A673 (cell line): ENCODE data around the gene ZBTB47. TPM values are rescaled to one million over a fixed set of nuclear protein-coding genes. Genes with fewer than 3 reads are reported as not detected.

ENCODE experiments used
- BruUV-seq: library from RNA; stranded (reverse); fragments of 400-500 nt; replicated peaks from 2 replicates; lab custom pipeline; 2021; lab: Mats Ljungman, UMichigan
- CTCF ChIA-PET: fragments of 300-600 bp; sonication (Branson Sonifier 250); formaldehyde crosslinking; loops from one replicate; lab custom pipeline; 2022; ENCODE audit warnings: antibody characterized with exemption; lab: Charles Lee
- POLR2A ChIA-PET: fragments of 300-600 bp; sonication (Branson Sonifier 250); formaldehyde crosslinking; loops from one replicate; lab custom pipeline; 2022; ENCODE audit warnings: antibody characterized with exemption; ENCODE audit not compliant: low non-redundant PET; lab: Charles Lee
- DNase-seq: peaks from one replicate; pipeline ENCODE4 v3.0.0-alpha.2; 2015; ENCODE audit warnings: low spot score
- H3K27ac ChIP-seq: fragments of 200-600 bp; sonication (generic); 2 replicates; pipeline ENCODE4 v1.5.1; 2016; ENCODE audit warnings: mixed run types, low read depth, mild to moderate bottlenecking, mixed read lengths, antibody characterized with exemption, low read length; ENCODE audit not compliant: poor library complexity, severe bottlenecking
- H3K27me3 ChIP-seq: fragments of 200-600 bp; sonication (generic); replicated peaks from 2 replicates; pipeline ENCODE4 v1.6.1; 2017; ENCODE audit warnings: mixed run types, low read depth, mild to moderate bottlenecking, mixed read lengths, antibody characterized with exemption, low read length; ENCODE audit not compliant: insufficient read depth, poor library complexity
- H3K36me3 ChIP-seq: fragments of 200-600 bp; sonication (generic); 2 replicates; pipeline ENCODE4 v1.6.1; 2016; ENCODE audit warnings: mixed run types, mild to moderate bottlenecking, mixed read lengths, antibody characterized with exemption, low read length; ENCODE audit not compliant: insufficient read depth, poor library complexity, severe bottlenecking
- H3K4me1 ChIP-seq: fragments of 200-600 bp; sonication (generic); 2 replicates; pipeline ENCODE4 v1.6.1; 2017; ENCODE audit warnings: mixed run types, mild to moderate bottlenecking, mixed read lengths, antibody characterized with exemption, low read length; ENCODE audit not compliant: insufficient read depth, poor library complexity, severe bottlenecking
- H3K4me3 ChIP-seq: fragments of 200-600 bp; sonication (generic); 2 replicates; pipeline ENCODE4 v1.5.1; 2016; ENCODE audit warnings: low read depth, mixed run types, mild to moderate bottlenecking, mixed read lengths, low read length; ENCODE audit not compliant: poor library complexity, severe bottlenecking
- H3K9me3 ChIP-seq: fragments of 200-600 bp; sonication (generic); 2 replicates; pipeline ENCODE4 v1.6.1; 2016; ENCODE audit warnings: mixed run types, low read depth, mild to moderate bottlenecking, mixed read lengths, antibody characterized with exemption, low read length; ENCODE audit not compliant: poor library complexity, severe bottlenecking
- CTCF ChIP-seq: fragments of 300-800, 200-600 bp; sonication (generic); conservative IDR thresholded peaks from 2 replicates; pipeline ENCODE4 v1.5.1; 2017; ENCODE audit warnings: low read depth, mild to moderate bottlenecking, antibody characterized with exemption, low read length, moderate library complexity, mixed read lengths
- EZH2 ChIP-seq: fragments of 200-600 bp; sonication (generic); IDR thresholded peaks from 2 replicates; pipeline ENCODE4 v1.6.1; 2017; ENCODE audit warnings: borderline replicate concordance, low read depth, mild to moderate bottlenecking, mixed read lengths, antibody characterized with exemption, low read length; ENCODE audit not compliant: poor library complexity, severe bottlenecking
- intact Hi-C: fragments of 100-400 bp; cut with micrococcal nuclease; formaldehyde crosslinking; loops from one replicate; pipeline ENCODE4 v1.10.0; 2022; ENCODE audit not compliant: unreplicated experiment
- total RNA-seq: library from RNA; stranded (reverse); gene quantifications from 2 replicates; pipeline ENCODE4 v1.2.3, GENCODE V29; 2021

ZBTB47 gene
- total RNA-seq, 1 experiment from 2014 or later, result 4.4 TPM

- Histone ChIP-seq H3K27ac (no peak overlapping the region), H3K36me3 (no peaks in the 10 kb centered on the region), H3K27me3 (no peaks in the 10 kb centered on the region), H3K4me3 (no peak overlapping the region), H3K4me1 (no peaks in the 10 kb centered on the region), H3K9me3 (no peaks in the 10 kb centered on the region)
- no peak for DNase-seq
- ChIA-PET CTCF (no interaction called here), POLR2A (no interaction called here)
- no TSS peak for BruUV-seq
- TF ChIP-seq CTCF, result no peak
- TF ChIP-seq EZH2, result no peak
- intact Hi-C loops, result no loop called here
Measured at GRCh38 chr3:42697289-42698051, 44.0 kb downstream of the ZBTB47 start.

- Histone ChIP-seq H3K4me1 (no peaks in the 10 kb centered on the region), H3K27me3 (no peaks in the 10 kb centered on the region), H3K27ac (no peak overlapping the region), H3K36me3 (no peaks in the 10 kb centered on the region), H3K4me3 (no peak overlapping the region), H3K9me3 (no peaks in the 10 kb centered on the region)
- intact Hi-C loops, result no loop called here
- CTCF ChIA-PET, result no interaction called here
- DNase-seq, result no peak
- TF ChIP-seq CTCF, result no peak
- no peak for TF ChIP-seq EZH2
- BruUV-seq, result no TSS peak
- POLR2A ChIA-PET, result no interaction called here
Measured at GRCh38 chr3:42698216-42698910, 44.9 kb downstream of the ZBTB47 start.

GRCh38 chr3:42698911-42699230 is 45.4 kb downstream of the ZBTB47 start:
- no peak for TF ChIP-seq EZH2
- TF ChIP-seq CTCF, result no peak
- Histone ChIP-seq H3K4me1 (no peaks in the 10 kb centered on the region), H3K36me3 (no peaks in the 10 kb centered on the region), H3K4me3 (no peak overlapping the region), H3K27me3 (no peaks in the 10 kb centered on the region), H3K9me3 (no peaks in the 10 kb centered on the region), H3K27ac (no peak overlapping the region)
- ChIA-PET POLR2A (no interaction called here), CTCF (no interaction called here)
- intact Hi-C loops, result no loop called here
- no TSS peak for BruUV-seq
- DNase-seq, result no peak
